Left renal cortex interstitium (tissue), 4 donors: Measurements from ENCODE around the gene FMO1. TPM values are rescaled to one million over a fixed set of nuclear protein-coding genes. Genes with fewer than 3 reads are reported as not detected.
"Not testable (repeated sequence)": the region's sequence is repeated elsewhere in the genome, so short reads cannot be mapped to it uniquely, and the experiment has no call there.

Experiments
- DNase-seq, 4 donors: peaks; one replicate each; pipeline ENCODE4 v3.0.0-alpha.2; 2013; ENCODE audit warnings: low read depth in 4 of 4, low spot score in 2 of 4, missing footprints in 1 of 4
- polyA plus RNA-seq, 4 donors: library from polyadenylated mRNA; unstranded; fragments of 120-200 nt; gene quantifications; one replicate each; pipeline ENCODE4 v1.2.1, GENCODE V29; 2013; ENCODE audit not compliant: insufficient read length in 4 of 4

The FMO1 gene
- 100 to 1,000 TPM in 3 of 4 donors, 10 to 100 TPM in 1; 99.8 to 197 (median 186) TPM for polyA plus RNA-seq

GRCh38 chr1:171248302-171248701 lies at the start of gene FMO1:
TSS of gene FMO1 (plus strand) at chr1:171248494. CDS start at chr1:171258088, 9,594 bp downstream.
- DNase-seq, result no peak

- no peak for DNase-seq
Measured at GRCh38 chr1:171204296-171204695, 44.0 kb upstream of the FMO1 start.

- no peak for DNase-seq
Measured at GRCh38 chr1:171206204-171206977, 41.9 kb upstream of the FMO1 start.

- DNase-seq, result no peak
Measured at GRCh38 chr1:171206978-171207355, 41.3 kb upstream of the FMO1 start.

GRCh38 chr1:171207377-171207776 lies 40.9 kb upstream of the FMO1 start:
- DNase-seq, result no peak

- DNase-seq, result no peak
Measured at GRCh38 chr1:171210355-171210754, 37.9 kb upstream of the FMO1 start.

GRCh38 chr1:171212607-171213351 lies 35.5 kb upstream of the FMO1 start:
- DNase-seq, result no peak

GRCh38 chr1:171213559-171214454 lies 34.5 kb upstream of the FMO1 start:
- no peak for DNase-seq

- DNase-seq, result no peak
Measured at GRCh38 chr1:171217658-171218443, 30.4 kb upstream of the FMO1 start.

GRCh38 chr1:171218661-171219060 lies 29.6 kb upstream of the FMO1 start:
- no peak for DNase-seq

GRCh38 chr1:171219346-171220080 lies 28.8 kb upstream of the FMO1 start:
- no peak for DNase-seq

- DNase-seq, result no peak
Measured at GRCh38 chr1:171220081-171220420, 28.2 kb upstream of the FMO1 start.

- DNase-seq, result peak in 2 of 4 donors; percentile 36 to 47
Measured at GRCh38 chr1:171220581-171221054, 27.7 kb upstream of the FMO1 start.

- DNase-seq, result no peak
Measured at GRCh38 chr1:171221665-171222591, 26.4 kb upstream of the FMO1 start.

GRCh38 chr1:171222936-171223335 lies 25.4 kb upstream of the FMO1 start:
- DNase-seq, result peak in 3 of 4 donors; percentile 19 to 33 (median 28)

- not testable (repeated sequence) for DNase-seq
Measured at GRCh38 chr1:171224257-171224656, 24.0 kb upstream of the FMO1 start.

GRCh38 chr1:171226747-171227370 lies 21.4 kb upstream of the FMO1 start:
- no peak for DNase-seq

- DNase-seq, result no peak
Measured at GRCh38 chr1:171231326-171231725, 17.0 kb upstream of the FMO1 start.
